Glomerular visceral epithelial cell (primary cell): Measurements from ENCODE around the gene PDZD2.
A peak's percentile ranks its signal among the peaks of the same experiment; 100 is the strongest.
"Not testable (repeated sequence)": the region's sequence is repeated elsewhere in the genome, so short reads cannot be mapped to it uniquely, and the experiment has no call there.

ENCODE experiments used
- DNase-seq: peaks from one replicate; pipeline ENCODE4 v3.0.0-alpha.2; 2016; ENCODE audit errors: extremely low spot score

The PDZD2 gene

GRCh38 chr5:31638748-31639418, at the start of gene PDZD2:
PDZD2 (plus strand) TSS chr5:31639131.
- DNase-seq: peak; percentile 79

- no peak for DNase-seq
Observed at GRCh38 chr5:31593665-31594064, 45.3 kb upstream of the PDZD2 start.

- DNase-seq: no peak
Observed at GRCh38 chr5:31596354-31596753, 42.6 kb upstream of the PDZD2 start.

- DNase-seq: no peak
Observed at GRCh38 chr5:31598640-31599611, 40.0 kb upstream of the PDZD2 start.

- not testable (repeated sequence) for DNase-seq
Observed at GRCh38 chr5:31602305-31602704, 36.6 kb upstream of the PDZD2 start.

GRCh38 chr5:31604240-31604639, 34.7 kb upstream of the PDZD2 start:
- no peak for DNase-seq

GRCh38 chr5:31604644-31605043, 34.3 kb upstream of the PDZD2 start:
- no peak for DNase-seq

GRCh38 chr5:31605920-31606319, 33.0 kb upstream of the PDZD2 start:
- no peak for DNase-seq

GRCh38 chr5:31607546-31607945, 31.4 kb upstream of the PDZD2 start:
- no peak for DNase-seq

GRCh38 chr5:31611002-31611401, 27.9 kb upstream of the PDZD2 start:
- no peak for DNase-seq

- no peak for DNase-seq
Observed at GRCh38 chr5:31613651-31614050, 25.3 kb upstream of the PDZD2 start.

- DNase-seq: no peak
Observed at GRCh38 chr5:31614151-31615020, 24.5 kb upstream of the PDZD2 start.

- DNase-seq: no peak
Observed at GRCh38 chr5:31617867-31618266, 21.1 kb upstream of the PDZD2 start.

- no peak for DNase-seq
Observed at GRCh38 chr5:31620026-31620425, 18.9 kb upstream of the PDZD2 start.

GRCh38 chr5:31623249-31623648, 15.7 kb upstream of the PDZD2 start:
- DNase-seq: no peak

GRCh38 chr5:31625394-31625793, 13.5 kb upstream of the PDZD2 start:
- no peak for DNase-seq

- no peak for DNase-seq
Observed at GRCh38 chr5:31626156-31626555, 12.8 kb upstream of the PDZD2 start.

GRCh38 chr5:31626604-31627234, 12.2 kb upstream of the PDZD2 start:
- DNase-seq: no peak

- no peak for DNase-seq
Observed at GRCh38 chr5:31630931-31631330, 8.0 kb upstream of the PDZD2 start.

GRCh38 chr5:31632460-31632859, 6.5 kb upstream of the PDZD2 start:
- DNase-seq: no peak

- DNase-seq: no peak
Observed at GRCh38 chr5:31635446-31635845, 3.5 kb upstream of the PDZD2 start.

- DNase-seq: no peak
Observed at GRCh38 chr5:31637851-31638250, 1.1 kb upstream of the PDZD2 start.
